D341Med (cell line): ENCODE results near the gene CCL21.
A peak's percentile ranks its signal among the peaks of the same experiment; 100 is the strongest.
"Not testable (repeated sequence)": the region's sequence is repeated elsewhere in the genome, so short reads cannot be mapped to it uniquely, and the experiment has no call there.

Experiments
- DNase-seq: peaks from one replicate; pipeline ENCODE4 v3.0.0; 2012; ENCODE audit warnings: low spot score

Gene CCL21, protein sequence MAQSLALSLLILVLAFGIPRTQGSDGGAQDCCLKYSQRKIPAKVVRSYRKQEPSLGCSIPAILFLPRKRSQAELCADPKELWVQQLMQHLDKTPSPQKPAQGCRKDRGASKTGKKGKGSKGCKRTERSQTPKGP

DNA sequence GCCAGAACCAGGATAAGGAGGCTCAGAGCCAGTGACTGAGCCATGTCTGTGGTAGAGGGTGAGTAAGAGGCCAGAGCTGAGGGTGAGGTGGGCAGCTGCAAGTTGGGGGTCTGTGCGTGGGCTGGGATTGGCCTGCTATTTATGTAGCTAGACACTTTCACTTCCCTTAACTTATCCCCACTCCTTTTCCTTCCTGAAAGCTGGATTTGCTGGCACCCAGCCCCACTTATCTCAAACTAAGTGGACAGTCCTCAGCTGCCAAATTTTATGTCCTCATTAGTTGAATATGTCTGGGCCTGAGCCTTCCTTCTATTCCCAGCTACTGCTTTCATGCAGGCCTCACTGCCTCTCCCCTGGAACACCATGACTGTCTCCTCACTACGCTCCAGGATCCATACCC lies at the start of gene CCL21:
CCL21 (minus strand) TSS at position 114 of the 400 bp plus-strand sequence; CDS start at position 44, 70 bp downstream.
- DNase-seq, result no peak

DNA sequence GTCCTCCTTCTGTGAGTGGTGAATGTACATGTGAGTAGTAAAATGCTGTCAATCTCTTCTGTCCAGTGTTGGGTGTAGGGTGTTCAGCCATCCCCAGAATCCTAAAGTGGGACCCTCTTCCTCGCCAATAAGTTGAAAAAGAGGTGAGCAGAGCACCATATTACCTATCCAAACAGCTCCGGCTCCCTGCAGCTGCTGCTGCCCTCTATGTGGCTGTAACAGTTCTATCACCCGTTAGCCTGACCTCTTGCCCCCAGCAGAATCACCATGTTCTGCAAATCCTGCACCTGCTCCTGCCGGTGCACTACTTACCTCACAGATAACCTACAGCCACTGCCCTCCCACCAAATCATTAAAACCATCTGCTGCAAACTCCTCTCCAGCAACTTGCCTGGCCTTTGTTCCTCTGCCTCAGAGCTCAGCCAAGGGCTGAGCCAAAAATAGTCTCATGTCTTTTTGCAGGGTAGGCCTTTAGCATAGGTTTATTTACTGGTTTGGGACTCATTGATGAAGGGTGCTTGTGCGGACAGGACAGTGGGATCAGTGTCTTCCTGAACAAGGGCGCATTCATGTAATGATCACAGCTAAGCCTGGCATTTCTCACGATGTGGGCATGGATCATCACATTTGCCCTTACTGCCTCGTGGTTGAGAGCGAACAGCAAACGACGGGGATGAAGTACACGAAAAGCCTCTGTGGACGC lies 49.6 kb upstream of the CCL21 start:
- no peak for DNase-seq

DNA sequence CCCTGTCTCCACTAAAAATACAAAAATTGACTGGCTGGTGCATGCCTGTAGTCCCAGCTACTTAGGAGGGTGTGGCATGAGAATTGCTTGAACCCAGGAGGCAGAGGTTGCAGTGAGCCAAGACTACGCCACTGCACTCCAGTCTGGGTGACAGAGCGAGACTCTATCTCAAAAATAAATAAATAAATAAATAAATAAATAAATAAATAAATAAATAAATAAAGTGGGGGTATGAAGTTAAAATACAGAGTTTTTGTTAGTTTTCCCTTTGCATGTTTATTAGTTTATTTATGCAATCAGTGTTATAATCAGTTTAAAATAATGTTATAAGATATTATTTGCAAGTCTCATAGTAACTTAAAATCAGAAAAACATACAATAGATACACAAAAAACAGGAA lies 40.4 kb upstream of the CCL21 start:
- not testable (repeated sequence) for DNase-seq

DNA sequence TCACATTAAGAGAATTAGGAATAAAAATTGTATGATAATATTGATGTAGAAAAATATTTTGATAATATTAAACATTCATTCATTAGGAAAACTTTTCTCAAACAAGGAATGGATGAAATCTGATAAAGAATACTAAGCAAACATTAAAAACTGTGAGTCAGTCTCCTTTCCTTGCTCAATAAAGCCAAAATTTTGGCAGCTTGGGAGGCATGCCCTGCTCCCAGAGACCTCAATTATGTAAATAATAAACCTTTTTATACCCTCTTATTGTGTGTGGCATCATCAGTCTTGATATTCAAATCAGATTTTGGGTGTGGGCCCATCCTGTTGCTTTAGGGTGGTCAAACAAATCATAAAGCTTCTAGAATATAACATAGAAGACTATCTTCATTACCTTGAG lies 36.6 kb upstream of the CCL21 start:
- DNase-seq, result no peak

DNA sequence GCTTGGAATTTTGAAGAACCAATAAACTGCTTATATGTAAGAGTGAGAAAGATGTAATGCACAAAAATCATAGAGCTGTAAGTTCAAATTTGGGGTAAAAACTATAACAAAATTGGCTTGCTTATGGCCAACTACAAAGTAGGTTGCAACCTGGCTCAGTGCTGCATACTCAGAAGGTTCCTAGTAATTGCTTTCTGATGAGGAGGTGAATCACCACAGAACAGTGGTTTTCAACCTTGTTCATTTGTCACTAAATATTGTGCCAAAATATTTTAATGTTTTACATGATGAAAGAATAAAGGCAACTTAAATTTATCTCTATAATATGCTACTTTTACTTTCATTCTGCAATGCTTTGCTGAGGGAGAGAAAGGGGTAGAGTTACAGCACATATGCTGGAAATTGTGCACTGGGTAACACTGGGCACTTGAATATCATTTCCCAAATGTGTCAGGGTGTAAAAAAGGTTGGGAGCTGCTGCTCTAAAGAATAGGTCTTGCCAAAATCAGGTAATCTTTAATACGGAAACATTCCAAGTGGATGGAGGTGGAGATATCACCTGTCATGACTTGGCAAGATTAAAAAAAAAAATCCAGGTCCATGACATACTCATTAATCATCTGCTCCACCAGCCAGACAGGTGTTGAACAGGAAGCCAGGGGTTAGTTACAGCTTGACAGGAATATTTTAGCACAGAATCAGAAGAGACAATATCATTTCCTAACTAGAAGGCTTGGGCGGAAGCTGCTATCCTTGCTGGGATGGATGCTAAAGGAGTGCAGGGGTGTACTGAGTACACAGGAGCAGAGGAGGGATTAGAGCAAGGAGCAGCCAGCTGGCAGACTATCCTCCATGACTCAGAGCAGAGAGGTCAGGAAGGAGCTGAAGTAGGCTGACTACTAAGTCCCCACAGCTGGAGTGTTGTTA lies 34.6 kb upstream of the CCL21 start:
- peak; percentile 49 for DNase-seq

DNA sequence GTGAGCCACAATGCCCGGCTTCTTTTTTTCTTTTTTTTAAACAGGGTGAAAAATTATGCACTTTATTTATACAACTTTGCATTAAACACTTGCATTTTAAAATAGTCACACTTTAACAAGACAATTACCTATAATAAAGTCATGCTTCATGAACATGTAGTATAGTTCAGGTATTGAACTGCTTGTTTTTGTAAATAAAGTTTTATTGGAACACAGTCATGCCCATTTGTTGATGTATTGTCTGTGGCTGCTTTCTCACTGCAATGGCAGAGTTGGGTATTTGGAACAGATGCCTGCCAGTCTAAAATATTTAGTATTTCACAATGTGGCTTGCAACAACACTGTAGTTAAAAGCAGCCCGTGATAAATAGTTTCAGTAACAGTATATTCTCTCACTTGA lies 32.8 kb upstream of the CCL21 start:
- no peak for DNase-seq

DNA sequence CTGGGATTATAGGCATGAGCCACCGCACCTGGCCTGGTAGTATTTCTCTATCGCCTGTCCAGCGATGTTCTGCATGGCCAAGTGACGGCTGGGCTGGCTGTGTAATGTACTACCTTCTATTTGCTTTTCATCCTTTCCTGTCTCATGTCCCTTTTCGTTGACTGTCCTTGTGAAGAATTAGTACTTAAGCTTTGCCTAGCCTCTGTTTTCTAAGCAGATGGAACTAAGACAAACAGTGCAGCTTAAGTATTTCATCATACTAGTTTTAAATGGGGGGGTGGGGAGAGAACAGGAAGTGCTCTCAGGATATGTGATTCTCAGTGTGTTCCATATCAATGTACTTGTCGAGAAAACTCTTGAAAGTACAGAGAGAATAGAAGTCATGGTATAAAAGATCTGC lies 31.7 kb upstream of the CCL21 start:
- no peak for DNase-seq

DNA sequence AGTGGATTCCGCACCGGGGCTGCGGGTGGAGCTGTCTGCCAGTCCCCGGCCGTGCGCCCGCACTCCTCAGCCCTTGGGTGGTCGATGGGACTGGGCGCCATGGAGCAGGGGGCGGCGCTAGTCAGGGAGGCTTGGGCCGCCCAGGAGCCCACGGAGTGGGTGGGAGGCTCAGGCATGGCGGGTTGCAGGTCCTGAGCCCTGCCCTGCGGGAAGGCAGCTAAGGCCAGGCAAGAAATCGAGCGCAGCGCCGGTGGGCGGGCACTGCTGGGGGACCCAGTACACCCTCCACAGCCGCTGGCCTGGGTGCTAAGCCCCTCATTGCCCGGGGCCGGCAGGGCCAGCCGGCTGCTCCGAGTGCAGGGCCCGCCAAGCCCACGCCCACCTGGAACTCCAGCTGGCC lies 30.2 kb upstream of the CCL21 start:
- not testable (repeated sequence) for DNase-seq

DNA sequence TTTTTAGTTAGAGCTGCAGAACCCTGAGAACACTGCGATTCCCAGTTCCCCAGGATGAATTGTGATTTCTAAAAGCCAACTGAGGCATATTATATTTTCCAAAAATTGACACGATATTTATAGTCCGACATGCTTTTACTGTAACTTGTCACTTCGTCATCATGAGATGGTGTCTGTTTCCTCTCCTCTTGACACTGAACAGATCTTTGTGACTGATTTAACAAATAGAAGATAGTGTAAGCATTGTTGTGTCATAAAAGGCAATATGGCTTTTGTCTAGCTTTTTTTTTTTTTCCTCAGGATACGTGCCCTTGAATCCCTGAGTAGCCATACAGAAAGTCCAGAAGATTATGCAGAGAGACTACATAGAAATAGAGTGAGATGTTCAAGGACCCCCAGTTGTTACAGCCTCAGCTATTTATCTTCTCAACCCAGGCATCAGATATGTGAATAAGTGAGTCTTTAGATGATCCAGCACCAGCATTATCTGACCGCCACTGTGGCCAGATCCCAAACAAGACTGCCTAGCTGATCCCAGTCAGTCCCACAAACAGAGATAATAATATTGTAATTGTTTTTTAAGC lies 27.8 kb upstream of the CCL21 start:
- DNase-seq, result no peak

DNA sequence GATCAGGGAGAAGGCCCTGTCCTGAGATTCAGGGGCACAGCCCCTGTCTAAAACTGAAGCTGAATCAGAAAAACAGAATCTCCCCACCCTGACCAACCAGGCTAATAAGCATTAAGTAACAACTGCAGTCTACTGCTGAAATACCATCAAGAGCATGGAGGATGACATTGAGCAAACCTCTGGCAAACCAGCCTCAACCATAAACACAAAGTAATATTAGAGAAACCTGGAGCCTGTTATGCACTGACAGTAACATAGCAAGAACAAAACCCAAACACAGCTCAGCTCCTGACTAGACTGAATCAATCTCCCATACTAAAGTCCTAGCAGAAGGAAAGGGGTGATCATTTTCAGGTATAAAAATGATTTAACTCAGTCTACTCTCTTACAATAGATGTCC lies 24.8 kb upstream of the CCL21 start:
- DNase-seq, result no peak

DNA sequence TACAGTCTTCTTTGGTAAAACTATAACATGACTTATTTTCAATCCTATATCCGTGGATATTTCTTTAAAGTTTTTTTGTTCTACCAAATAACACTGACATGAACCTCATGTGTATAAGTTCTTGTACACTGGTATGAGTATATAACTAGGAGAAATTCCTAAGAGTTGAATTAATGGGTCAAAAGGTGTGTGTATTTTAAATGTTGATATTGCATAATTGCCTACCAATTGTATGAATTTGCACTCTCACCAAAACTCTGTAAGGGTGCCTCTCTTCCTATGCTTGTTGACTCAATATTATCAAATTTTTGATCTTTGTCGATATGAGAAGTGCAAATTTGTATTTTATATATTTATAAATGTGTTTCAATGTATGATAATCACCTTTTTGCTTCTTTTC lies 22.9 kb upstream of the CCL21 start:
- no peak for DNase-seq

DNA sequence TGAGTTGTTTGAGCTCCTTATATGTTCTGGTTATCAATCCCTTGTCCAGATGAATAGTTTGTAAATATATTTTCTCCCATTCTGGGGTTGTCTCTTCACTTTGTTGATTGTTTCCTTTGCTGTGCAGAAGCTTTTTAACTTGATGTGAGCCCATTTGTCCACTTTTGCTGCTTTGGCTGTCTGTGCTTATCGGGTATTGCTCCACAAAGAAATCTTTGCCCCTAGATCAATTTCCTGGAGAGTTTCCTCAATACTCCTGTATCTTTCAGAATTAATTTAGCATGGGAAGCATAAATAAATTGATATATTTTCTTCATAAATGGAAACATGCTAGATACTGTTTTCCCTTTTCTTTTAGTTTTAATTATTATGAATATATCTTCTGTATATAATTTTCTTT lies 22.5 kb upstream of the CCL21 start:
- DNase-seq, result no peak

DNA sequence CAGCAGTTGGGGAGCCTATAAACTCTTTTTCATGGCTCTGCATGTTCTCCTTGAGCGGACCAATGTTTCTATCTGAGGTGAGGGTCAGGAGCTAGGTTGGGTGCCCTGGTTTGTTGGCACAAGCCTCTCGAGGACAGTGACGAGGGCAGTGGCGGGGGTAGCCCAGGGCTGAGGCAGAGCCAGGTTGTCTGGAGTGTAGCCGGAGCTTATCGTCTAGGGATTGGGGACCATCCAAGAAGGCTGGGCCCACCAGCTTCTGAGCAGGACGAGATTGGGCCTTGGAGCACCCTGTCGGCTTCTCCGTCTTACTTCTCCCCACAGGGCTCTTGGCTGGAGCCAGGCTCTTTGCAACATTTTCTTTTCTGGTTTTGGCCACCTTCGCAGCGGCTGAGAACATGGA lies 13.2 kb upstream of the CCL21 start:
- no peak for DNase-seq

DNA sequence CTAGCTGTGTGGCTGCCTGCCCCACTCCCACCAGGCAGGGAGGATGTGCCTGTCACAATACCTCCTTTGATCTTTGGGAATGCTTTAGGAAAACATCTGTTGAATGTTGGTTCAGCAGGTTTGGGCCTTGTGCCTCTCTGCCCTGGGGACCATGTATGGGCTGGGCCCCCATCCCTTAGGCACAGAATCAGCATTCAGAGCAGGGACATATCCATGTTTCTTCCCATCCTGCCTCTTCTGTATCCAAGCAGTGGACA lies 9.8 kb upstream of the CCL21 start:
- DNase-seq, result not testable (repeated sequence)

DNA sequence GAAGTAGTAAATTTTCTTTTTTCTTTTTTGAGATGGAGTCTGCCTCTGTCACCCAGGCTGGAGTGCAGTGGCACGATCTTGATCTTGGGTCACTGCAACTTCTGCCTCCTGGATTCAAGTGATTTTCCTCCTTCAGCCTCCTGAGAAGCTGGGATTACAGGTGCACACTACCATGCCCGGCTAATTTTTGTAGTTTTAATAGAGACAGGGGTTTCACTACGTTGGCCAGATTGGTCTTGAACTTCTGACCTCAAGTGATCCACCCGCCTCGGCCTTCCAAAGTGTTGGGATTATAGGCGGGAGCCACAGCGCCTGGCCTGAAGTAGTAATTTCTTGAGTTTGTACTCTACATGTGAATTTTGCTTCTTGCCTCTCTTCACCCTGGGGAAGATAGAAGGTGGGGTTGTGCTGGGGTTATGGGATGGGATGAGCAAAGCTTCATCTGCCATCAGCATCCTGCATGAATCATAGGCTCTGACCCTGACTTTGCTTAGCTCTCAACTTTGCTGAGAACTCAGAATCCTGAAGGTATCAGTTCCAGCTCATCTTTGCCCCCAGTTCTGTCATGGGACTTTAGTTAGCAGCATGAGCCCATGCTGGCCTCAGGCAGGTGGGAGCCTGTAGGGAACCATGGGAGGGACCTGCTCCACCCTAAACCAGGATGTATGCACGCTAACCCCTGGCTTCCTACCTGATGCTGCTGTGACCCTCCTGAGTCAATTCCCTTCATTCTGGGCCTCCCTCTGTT lies 9.3 kb upstream of the CCL21 start:
- no peak for DNase-seq

DNA sequence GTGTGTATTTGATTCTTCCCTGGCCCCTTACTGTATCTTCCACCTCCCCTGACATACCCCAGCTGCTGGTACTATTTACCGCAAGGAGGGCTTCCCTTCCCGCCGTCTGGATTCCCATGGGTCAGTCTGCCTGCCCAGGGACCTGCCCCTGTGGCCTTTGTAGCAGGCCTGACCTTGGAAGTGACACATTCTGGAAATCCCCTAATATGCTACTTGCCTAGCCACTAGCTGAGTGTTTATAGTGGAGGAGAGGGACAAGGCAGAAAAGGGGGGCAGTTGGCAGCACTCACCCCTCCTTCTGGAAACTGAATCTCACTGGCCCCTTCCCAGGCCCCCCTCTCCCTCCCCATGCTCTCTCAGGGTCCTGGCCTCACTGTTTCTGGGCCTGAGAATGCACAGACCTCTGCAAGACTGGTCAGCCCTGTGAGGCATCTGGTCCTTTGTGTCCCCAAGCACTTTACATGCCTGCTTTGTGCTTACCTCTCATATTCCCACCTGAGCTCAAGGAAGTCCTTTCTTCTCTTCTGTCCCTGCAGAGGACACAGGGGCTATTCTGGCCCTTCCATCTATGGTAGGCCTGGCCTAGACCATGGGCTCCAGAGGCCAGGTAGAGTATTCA lies 8.2 kb upstream of the CCL21 start:
- no peak for DNase-seq

DNA sequence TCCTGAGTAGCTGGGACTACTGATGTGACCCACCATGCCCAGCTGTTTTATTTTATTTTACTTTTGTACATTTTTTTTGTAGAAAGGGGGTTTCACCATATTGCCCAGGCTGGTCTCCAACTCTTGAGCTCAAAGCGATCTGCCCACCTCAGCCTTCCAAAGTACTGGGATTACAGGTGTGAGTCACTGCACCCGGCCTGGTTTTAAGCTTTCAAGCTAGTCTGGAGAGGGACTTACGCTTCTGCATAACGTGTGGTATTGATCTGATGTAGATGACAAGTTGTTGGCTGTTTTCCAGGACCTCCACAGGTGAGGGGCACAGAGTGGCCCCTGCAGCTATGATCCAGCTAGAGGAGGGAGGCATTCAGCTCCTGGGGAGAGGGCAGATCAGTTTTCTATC lies 6.8 kb upstream of the CCL21 start:
- no peak for DNase-seq

DNA sequence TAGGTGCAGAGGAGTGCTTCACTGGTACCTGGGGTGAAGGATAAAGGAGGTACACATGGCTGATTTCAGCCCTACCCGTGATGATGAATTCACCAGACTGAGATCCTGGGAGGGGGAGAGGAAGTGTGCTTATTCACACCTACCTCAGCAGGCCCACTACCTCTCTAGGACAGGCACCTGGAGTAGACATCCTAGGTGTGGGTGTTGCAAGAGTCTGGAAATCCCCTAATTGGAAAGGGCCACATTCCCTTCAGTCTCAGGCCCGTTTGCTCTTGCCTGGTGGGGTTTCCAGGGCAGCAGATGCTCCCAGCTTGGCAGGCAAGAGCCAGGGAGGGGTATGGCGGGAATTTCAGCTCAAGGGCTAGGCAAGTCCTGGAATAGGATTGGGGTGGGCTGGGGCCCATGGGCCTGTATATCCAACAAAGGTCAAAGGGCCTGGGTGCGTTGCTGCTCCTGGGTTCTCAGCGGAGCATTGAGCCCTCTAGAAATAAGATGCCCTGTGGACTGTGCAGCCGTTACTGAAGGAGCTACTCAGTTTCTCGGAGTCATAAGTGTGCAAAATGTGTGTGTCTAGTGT lies 5.8 kb upstream of the CCL21 start:
- DNase-seq, result no peak

DNA sequence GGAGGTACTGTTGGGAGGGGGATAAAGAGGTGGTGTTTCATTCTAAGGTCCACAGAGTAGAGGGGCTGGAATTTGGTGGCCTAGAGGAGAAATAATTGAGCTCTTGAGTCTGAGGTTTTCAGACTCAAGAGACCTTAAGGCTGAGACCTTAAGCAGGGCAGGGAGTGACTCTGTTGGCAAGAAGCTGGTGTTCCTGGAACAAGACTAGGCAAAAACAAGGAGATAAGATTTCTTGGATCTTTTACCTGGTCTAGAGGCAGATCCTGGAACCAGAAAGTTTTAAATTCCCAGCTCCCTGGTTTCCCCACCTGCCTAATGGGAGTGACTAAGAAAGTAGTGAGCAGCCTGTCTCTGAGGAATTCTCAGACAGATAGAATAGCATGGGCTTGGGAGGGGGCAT lies 4.1 kb upstream of the CCL21 start:
- DNase-seq, result no peak

DNA sequence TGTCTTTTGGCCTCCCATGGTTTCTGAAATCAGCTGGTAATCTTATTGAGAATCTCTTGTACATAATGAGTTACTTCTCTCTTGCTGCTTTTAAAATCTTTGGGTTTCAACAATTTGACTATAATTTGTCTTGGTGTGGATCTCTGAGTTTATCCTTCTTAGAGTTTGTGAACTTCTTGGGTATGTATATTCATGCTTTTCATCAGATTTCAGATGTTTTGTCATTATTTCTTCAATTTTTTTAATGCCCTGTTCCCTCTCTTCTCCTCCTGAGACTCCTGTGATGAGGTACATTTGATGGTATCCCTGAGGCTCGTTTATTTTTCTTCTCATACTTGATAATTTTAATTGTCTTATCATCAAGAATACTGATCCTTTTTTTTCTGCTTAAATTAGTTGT lies 2.2 kb upstream of the CCL21 start:
- no peak for DNase-seq

DNA sequence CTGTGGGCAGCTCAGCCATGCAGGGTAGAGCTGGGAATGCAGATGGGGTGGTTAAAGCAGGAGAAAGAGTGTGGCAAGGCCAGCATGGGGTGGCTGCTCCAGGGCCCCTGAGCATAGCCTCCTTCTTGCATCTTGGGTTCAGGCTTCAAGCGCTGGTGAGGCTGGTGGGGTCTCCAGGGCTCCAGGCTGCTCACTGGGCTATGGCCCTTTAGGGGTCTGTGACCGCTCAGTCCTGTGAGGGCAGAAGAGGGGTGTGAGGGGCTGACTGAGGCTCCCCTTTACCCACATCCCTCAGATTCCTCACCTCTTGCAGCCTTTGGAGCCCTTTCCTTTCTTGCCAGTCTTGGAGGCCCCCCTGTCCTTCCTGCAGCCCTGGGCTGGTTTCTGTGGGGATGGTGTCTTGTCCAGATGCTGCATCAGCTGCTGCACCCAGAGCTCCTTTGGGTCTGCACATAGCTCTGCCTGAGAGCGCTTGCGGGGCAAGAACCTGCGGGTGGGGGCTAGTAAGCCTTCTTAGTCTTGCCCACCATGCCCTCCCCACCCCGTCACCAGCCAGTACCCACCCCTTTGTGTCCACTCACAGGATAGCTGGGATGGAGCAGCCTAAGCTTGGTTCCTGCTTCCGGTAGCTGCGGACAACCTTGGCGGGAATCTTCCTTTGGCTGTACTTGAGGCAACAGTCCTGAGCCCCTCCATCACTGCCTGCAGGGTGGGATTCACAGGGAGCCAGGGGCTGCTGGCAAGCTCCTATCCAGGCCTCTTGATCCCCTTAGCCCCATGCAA lies 549 bp downstream of the CCL21 start:
- no peak for DNase-seq
